IPS-15b (cell line): ENCODE data around the gene UBASH3A.

Experiments used
- H3K27me3 ChIP-seq: one replicate; pipeline ENCODE4 v1.6.1; 2013; ENCODE audit warnings: low read length; ENCODE audit not compliant: control insufficient read depth, insufficient read depth
- H3K36me3 ChIP-seq: one replicate; pipeline ENCODE4 v1.6.1; 2013; ENCODE audit warnings: low read length; ENCODE audit not compliant: control insufficient read depth, insufficient read depth
- H3K4me1 ChIP-seq: one replicate; pipeline ENCODE4 v1.6.1; 2013; ENCODE audit warnings: mild to moderate bottlenecking, low read length; ENCODE audit not compliant: control insufficient read depth, insufficient read depth
- H3K4me3 ChIP-seq: one replicate; pipeline ENCODE4 v1.5.1; 2013; ENCODE audit warnings: low read depth, low read length
- H3K9ac ChIP-seq: one replicate; pipeline ENCODE4 v1.6.1; 2013; ENCODE audit warnings: low read depth, mild to moderate bottlenecking, low read length
- H3K9me3 ChIP-seq: one replicate; pipeline ENCODE4 v1.6.1; 2013; ENCODE audit warnings: mild to moderate bottlenecking, low read length; ENCODE audit not compliant: control insufficient read depth, insufficient read depth

UBASH3A gene

DNA sequence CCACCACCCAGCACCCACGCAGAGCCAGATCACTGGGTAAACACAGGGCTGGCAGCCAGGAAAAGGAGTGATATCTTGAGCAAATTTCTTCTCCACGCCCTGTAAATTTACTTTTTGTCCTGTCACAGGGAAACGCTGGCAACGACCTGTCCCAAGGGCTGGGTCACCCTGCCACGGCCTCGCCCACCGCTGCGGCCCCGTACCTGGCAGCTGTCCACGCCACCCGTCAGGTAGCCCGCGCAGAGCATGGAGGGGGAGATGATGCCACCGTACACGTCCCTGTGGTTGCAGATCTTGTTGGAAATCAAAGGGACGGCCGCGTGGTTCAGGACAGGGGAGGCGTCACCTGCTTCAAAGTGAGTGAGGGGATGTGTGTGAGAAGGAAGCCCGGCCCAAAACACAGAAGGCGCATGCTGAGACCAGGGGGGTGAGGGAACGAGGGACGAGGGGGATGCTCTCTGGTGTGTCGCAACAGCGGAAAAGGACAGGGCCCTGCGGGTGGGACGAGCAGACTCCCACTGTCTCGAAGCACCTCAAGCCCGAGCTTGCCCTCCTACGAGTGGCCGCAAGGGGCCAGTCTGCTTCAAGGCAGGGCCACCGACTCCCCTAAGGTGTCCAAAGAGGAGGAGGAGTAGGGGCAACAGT, 27.2 kb upstream of the UBASH3A start:
- no peaks in the 10 kb centered on the region for H3K27me3 ChIP-seq
- H3K4me1 ChIP-seq = peaks cover 2% of the 10 kb centered on the region
- no peaks in the 10 kb centered on the region for H3K36me3 ChIP-seq
- no peak overlapping the region for H3K4me3 ChIP-seq
- H3K9ac ChIP-seq = no peak overlapping the region
- H3K9me3 ChIP-seq = no peaks in the 10 kb centered on the region

DNA sequence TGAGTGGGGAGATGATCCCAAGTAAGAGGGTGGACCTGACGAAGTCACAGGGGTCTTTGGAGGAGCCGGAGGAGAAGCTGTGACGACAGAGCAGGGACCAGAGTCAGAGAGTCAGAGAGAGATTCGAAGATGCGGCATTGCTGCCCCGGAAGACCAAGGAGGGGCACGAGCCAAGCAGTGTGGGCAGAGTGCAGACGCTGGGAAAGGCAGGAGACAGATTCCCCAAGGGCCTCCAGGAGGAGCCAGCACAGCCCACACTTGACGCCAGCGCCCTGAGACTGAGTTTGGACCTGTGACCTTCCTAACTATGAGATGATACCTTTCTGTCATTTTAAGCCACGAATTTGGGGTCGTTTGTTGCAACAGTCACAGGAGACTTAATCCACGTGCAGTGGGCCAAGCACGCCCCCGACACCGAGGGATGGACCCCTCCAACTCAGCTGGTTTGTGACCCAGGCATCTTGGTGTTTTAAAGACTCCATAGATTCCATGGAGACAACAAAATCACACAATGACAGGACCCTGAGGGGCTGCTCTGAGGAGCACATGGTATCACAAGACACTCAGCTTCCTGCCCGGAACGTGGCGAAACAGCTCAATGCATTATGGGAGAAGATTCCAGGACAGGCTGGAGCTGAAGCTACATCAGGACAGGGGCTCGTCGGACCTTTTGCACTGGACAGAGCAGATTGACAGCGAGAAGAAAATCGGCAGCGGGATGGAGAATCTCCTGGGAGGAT, 26.3 kb upstream of the UBASH3A start:
- H3K4me3 ChIP-seq = no peak overlapping the region
- H3K27me3 ChIP-seq = no peaks in the 10 kb centered on the region
- peaks cover 2% of the 10 kb centered on the region for H3K4me1 ChIP-seq
- no peaks in the 10 kb centered on the region for H3K36me3 ChIP-seq
- H3K9me3 ChIP-seq = no peaks in the 10 kb centered on the region
- no peak overlapping the region for H3K9ac ChIP-seq

DNA sequence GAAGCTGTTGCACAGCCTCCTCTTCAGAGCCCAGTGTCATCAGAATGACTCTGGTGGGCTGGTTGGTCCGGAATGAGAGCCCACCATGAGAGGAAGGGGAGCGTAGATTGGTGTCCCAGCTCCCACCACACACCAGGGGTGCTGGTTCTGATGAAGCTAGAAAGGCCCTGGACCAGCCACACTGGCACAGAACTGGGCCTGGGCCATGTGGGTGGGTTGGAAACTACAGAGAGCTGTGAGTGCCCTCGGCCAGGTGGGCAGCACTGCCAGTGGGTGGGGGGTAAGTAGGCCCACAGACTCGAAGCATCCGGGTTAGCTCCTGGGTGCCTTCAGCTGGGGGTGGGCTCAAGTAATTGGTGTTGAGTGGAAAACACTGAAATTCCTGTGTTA, 25.8 kb upstream of the UBASH3A start:
- H3K4me3 ChIP-seq = no peak overlapping the region
- H3K36me3 ChIP-seq = no peaks in the 10 kb centered on the region
- no peak overlapping the region for H3K9ac ChIP-seq
- peaks cover 2% of the 10 kb centered on the region for H3K4me1 ChIP-seq
- H3K27me3 ChIP-seq = no peaks in the 10 kb centered on the region
- no peaks in the 10 kb centered on the region for H3K9me3 ChIP-seq

DNA sequence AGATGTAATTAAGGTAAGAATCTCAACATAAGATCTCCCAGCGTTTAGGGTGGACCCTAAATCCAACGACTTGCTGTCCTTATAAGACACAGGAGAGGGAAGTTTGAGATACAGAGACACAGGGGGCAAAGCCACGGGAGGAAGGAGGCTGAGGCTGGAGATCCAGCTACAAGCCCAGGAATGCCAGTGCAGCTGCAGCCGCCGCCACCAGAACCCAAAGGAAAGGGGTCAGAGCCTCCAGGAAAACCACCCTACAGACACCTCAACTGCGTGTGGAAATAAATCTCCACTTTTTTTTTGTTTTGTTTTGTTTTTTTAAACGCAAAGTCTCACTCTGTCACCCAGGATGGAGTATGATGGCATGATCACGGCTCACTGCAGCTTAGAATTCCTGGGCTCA, 25.3 kb upstream of the UBASH3A start:
- Histone ChIP-seq H3K36me3 (no peaks in the 10 kb centered on the region), H3K4me1 (peaks cover 2% of the 10 kb centered on the region), H3K27me3 (no peaks in the 10 kb centered on the region), H3K9me3 (no peaks in the 10 kb centered on the region), H3K9ac (no peak overlapping the region), H3K4me3 (no peak overlapping the region)

DNA sequence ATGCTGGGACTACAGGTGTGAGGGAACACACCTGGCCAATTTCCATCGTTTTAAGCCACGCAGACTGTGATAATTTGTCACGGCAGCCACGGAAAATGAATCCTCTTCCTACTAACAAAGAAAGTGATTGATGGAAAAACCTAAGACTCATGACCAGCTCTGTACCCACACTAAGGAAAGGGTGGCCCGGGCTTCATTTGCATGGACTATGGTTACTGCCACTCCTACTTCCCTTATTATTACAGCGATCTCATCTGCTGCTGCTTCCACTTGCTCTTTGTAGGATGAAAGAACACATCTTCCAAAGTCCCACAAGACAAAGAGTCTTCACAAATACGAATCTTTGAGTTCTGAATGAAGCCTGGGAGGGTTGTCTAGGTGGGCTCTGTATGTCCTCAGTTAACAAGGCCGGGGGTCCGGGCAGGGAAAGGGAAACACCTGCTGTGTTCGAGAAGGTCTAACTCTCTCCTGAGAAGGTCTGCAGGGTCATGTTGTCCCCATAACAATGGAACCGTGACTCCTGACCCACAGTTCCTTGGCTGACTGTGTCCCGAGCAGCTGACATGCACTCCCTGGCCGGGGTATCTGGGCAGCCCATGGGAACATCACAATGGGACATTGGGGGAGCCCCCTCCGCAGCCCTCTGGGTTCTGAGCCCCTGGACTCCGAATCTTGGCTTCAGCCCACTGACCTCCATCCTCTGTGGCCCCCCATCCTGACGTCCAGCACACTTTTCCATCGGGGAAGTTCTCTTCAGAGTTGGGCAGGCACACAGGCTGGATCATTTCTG, 24.1 kb upstream of the UBASH3A start:
- H3K9me3 ChIP-seq = no peaks in the 10 kb centered on the region
- peaks cover 2% of the 10 kb centered on the region for H3K4me1 ChIP-seq
- no peak overlapping the region for H3K9ac ChIP-seq
- H3K4me3 ChIP-seq = no peak overlapping the region
- H3K27me3 ChIP-seq = no peaks in the 10 kb centered on the region
- no peaks in the 10 kb centered on the region for H3K36me3 ChIP-seq

DNA sequence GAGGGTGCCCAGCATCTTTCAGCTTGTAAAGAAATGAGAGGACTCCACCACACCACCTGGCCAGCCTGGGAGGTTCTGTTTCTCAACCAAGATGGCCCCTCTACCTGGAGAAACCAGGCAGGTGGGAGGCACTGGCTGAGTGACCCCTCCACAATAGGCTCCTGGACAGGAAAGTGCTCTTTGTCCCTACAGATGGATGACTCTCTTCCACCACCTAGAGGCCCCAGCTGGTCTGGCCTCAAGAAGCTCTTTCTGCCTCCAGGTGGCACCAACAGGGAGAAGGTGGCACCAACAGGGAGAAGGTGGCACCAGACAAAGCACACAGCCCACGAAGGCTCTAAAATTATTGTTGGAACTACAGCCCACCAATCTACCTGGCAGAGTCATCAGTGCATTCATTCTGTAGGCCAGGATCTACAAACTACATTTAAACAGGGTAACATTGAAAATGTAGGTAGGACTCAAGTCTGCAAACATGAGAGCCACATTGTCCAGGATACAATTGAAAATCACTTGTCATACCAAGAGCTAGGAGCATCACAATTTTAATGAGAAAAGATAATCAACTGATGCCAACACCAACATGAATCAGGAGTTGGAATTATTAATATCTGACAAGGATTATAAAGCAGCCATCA, 22.2 kb upstream of the UBASH3A start:
- H3K9ac ChIP-seq = no peak overlapping the region
- no peaks in the 10 kb centered on the region for H3K4me1 ChIP-seq
- no peaks in the 10 kb centered on the region for H3K36me3 ChIP-seq
- H3K27me3 ChIP-seq = no peaks in the 10 kb centered on the region
- H3K9me3 ChIP-seq = no peaks in the 10 kb centered on the region
- no peak overlapping the region for H3K4me3 ChIP-seq

DNA sequence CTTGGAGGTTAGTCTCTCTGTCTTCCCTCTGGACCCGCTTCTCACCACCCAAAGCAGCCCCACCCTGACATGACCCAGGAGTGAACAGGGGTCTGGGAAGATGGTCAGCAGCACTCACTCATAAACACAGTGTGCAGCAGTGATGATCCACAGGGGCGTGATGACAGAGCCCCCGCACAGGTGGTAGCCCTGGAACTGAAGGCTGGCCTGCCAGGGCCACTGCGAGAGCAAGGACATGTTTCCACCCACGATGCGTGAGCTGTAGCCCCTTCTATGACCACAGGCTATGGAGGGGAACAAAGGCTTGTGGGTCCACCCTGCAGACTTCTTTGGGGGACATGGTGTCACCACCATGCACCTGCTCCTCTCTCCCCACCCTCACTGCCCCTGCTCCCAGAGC, 20.8 kb upstream of the UBASH3A start:
- Histone ChIP-seq H3K9ac (no peak overlapping the region), H3K4me1 (no peaks in the 10 kb centered on the region), H3K36me3 (no peaks in the 10 kb centered on the region)

DNA sequence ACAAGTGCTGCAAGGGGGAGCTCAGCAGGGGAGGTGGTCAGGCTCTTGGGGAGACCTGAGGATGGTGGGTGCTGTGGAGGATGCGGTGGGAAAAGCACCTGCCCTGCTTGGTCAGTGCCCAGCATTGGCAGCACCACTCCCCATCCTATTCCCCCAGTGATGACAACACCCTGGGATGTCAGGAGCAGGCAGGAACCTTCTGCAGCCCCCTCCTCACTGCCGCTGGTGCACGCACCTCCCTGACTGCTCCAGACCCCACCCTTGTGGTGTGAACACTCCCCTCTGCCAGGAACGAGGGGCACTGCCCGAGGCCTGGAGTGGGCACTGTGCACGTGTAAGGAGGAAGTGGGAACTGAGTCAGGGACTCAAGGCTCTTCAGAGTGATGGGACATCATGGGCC, 20.4 kb upstream of the UBASH3A start:
- no peak overlapping the region for H3K4me3 ChIP-seq
- H3K4me1 ChIP-seq = no peaks in the 10 kb centered on the region
- H3K9me3 ChIP-seq = no peaks in the 10 kb centered on the region
- H3K27me3 ChIP-seq = no peaks in the 10 kb centered on the region
- H3K36me3 ChIP-seq = no peaks in the 10 kb centered on the region
- H3K9ac ChIP-seq = no peak overlapping the region

More for the DNA sequence above, 20.8 kb upstream of the UBASH3A start:
- H3K9me3 ChIP-seq = no peaks in the 10 kb centered on the region
- no peaks in the 10 kb centered on the region for H3K27me3 ChIP-seq
- no peak overlapping the region for H3K4me3 ChIP-seq

DNA sequence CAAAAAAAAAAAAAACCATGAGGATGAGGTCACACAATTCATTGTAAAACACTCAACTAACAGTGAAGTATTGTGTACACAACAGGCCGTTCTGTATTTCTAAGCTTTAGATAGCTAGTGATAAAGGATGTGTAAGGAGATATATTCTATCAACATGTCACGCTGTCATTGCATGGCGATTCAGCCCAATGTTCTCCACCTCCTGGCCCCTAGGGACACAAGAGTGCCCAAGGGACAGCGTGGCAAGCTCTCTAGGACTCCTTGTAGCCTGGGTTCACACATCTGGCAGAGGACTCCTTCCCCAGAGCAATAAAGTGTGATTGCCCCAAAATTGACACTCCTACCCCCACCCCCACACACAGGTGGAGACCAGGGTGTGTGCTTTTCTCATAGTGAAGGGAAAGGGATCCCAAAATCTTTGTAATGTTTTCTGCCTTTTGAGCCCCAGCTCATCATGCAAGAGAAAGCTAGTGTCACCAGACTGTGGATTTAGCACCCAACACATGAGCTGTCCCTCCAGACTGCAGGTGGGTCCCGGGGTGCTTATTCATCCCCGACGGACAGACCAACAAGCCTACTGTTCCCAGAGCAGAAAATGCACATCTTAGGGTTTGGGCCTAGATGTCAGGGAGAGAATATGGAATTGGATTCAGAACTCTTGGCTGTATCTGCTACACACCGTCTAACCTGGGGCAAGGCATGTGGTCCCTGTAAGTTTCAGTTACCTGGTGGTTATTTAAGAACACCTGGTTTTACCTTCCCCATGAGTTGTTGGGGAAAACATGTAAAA, 19.4 kb upstream of the UBASH3A start:
- no peaks in the 10 kb centered on the region for H3K27me3 ChIP-seq
- H3K9me3 ChIP-seq = no peaks in the 10 kb centered on the region
- no peak overlapping the region for H3K4me3 ChIP-seq
- no peaks in the 10 kb centered on the region for H3K36me3 ChIP-seq
- no peak overlapping the region for H3K9ac ChIP-seq
- H3K4me1 ChIP-seq = peaks cover 5% of the 10 kb centered on the region

DNA sequence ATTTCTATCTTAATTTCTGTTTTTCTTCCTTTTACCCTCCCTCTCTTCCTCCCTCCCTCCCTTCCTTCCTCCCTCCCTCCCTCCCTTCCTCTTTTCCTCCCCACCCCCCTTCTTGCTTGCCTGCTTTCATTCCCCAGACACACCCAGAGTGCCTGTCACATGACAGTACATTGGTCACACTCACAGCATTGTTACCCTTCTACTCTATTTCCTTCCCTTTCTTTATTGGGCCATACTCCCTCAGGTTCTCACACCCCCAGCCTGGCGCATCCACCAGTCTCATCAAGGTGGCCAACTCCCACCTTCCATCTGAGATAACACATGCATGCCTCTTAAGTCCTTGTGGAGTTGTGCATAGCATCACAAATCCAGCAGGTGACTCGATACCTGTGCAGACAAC, 18.7 kb upstream of the UBASH3A start:
- no peaks in the 10 kb centered on the region for H3K9me3 ChIP-seq
- H3K27me3 ChIP-seq = no peaks in the 10 kb centered on the region
- peaks cover 9% of the 10 kb centered on the region for H3K4me1 ChIP-seq
- no peak overlapping the region for H3K4me3 ChIP-seq
- H3K9ac ChIP-seq = no peak overlapping the region
- no peaks in the 10 kb centered on the region for H3K36me3 ChIP-seq

DNA sequence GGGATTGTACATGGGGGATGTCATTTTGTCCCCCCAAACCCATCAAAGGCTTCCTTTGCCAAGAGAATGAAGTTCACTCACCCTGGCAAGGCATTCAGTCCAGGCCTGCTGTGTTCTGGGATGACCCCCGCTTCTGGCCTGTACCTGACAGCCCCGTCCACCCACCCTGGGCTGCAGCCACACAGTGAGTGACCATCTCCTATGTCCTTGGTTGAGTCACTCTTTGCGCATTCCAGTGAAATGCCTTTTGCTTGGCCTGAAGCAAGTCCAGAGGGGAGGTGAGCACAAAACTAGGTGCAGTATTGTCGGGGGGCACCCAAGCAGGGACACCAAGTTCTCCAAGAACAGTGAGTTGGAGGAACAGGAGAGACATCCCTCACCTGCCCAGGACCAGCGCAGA, 18.1 kb upstream of the UBASH3A start:
- Histone ChIP-seq H3K4me3 (no peak overlapping the region), H3K36me3 (no peaks in the 10 kb centered on the region), H3K4me1 (peaks cover 10% of the 10 kb centered on the region), H3K27me3 (no peaks in the 10 kb centered on the region), H3K9ac (no peak overlapping the region), H3K9me3 (no peaks in the 10 kb centered on the region)
